RWPE1 (cell line): ENCODE data around the gene ZNF500.
"Not testable (repeated sequence)": the region's sequence is repeated elsewhere in the genome, so short reads cannot be mapped to it uniquely, and the experiment has no call there.

Experiments used
- CTCF ChIA-PET: fragments of 350-600 bp; sonication (Branson Sonifier 250); formaldehyde crosslinking; extraction: SDS; loops from one replicate; lab custom pipeline; 2021; lab: Yijun Ruan, JAX
- POLR2A ChIA-PET: fragments of 400-600 bp; formaldehyde crosslinking; extraction: SDS; loops from one replicate; lab custom pipeline; 2020; ENCODE audit warnings: antibody characterized with exemption; ENCODE audit not compliant: low non-redundant PET; lab: Yijun Ruan, JAX
- DNase-seq: peaks from one replicate; pipeline ENCODE4 v3.0.0; 2012; ENCODE audit warnings: low spot score
- H3K27ac ChIP-seq: fragments of 450-650 bp; 2 replicates; pipeline ENCODE4 v1.5.1; 2017
- TF ChIP-seq, protein P1 (sequence below): fragments of 450-650 bp; conservative IDR thresholded peaks from 2 replicates; pipeline ENCODE4 v1.5.1; 2017; ENCODE audit warnings: low read depth, mild to moderate bottlenecking

ZNF500 gene

DNA sequence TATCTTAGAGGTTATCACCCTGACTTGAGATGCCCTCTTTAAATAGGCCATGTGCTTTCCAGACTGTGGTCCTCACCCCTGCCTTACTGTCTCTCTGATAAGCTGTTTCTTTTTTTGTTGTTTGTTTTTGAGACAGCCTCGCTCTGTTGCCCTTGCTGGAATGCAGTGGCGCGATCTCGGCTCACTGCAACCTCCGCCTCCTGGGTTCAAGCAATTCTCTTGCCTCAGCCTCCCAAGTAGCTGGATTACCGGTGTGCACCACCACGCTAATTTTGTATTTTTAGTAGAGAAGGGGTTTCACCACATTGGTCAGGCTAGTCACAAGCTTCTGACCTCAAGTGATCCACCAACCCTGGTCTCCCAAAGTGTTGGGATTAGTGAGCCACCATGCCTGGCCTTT is 21.9 kb upstream of the ZNF500 start:
- POLR2A ChIA-PET = no interaction called here
- DNase-seq = no peak
- H3K27ac ChIP-seq = no peak overlapping the region
- CTCF ChIA-PET = interaction anchor here (0.6 to 0.7 kb wide), 2 partner anchors 22 to 232 kb away, joined by 3 to 5 read pairs; partner anchors contain the start of gene ZNF500
- TF ChIP-seq, protein P1, sequence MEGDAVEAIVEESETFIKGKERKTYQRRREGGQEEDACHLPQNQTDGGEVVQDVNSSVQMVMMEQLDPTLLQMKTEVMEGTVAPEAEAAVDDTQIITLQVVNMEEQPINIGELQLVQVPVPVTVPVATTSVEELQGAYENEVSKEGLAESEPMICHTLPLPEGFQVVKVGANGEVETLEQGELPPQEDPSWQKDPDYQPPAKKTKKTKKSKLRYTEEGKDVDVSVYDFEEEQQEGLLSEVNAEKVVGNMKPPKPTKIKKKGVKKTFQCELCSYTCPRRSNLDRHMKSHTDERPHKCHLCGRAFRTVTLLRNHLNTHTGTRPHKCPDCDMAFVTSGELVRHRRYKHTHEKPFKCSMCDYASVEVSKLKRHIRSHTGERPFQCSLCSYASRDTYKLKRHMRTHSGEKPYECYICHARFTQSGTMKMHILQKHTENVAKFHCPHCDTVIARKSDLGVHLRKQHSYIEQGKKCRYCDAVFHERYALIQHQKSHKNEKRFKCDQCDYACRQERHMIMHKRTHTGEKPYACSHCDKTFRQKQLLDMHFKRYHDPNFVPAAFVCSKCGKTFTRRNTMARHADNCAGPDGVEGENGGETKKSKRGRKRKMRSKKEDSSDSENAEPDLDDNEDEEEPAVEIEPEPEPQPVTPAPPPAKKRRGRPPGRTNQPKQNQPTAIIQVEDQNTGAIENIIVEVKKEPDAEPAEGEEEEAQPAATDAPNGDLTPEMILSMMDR = no peak

DNA sequence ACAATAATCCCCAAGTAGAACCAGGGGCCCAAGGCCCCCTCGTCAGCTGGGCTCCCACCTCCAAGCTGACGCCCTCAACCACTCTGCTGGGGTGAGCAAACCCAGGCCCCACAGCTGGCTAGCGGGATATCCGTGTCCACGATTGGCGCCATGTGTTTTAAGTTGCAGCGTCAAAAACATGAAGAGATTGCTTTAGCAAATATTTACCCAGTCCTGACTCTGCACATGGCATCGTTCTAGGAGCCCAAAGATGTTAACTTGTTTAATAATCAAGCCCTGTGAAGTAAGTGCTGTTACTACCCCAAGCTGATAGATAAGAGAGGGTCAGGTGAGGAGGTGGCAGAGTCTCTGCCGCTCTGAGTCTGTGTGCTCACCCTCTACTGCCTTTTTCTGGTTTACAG is 21.5 kb upstream of the ZNF500 start:
- no peak for DNase-seq
- ChIA-PET CTCF (interaction anchor here (0.6 to 1.2 kb wide), 3 partner anchors 11 to 233 kb away, joined by 3 to 7 read pairs (median 5); partner anchors contain the start of gene ZNF500), POLR2A (no interaction called here)
- TF ChIP-seq, protein P1 = no peak
- no peak overlapping the region for H3K27ac ChIP-seq

DNA sequence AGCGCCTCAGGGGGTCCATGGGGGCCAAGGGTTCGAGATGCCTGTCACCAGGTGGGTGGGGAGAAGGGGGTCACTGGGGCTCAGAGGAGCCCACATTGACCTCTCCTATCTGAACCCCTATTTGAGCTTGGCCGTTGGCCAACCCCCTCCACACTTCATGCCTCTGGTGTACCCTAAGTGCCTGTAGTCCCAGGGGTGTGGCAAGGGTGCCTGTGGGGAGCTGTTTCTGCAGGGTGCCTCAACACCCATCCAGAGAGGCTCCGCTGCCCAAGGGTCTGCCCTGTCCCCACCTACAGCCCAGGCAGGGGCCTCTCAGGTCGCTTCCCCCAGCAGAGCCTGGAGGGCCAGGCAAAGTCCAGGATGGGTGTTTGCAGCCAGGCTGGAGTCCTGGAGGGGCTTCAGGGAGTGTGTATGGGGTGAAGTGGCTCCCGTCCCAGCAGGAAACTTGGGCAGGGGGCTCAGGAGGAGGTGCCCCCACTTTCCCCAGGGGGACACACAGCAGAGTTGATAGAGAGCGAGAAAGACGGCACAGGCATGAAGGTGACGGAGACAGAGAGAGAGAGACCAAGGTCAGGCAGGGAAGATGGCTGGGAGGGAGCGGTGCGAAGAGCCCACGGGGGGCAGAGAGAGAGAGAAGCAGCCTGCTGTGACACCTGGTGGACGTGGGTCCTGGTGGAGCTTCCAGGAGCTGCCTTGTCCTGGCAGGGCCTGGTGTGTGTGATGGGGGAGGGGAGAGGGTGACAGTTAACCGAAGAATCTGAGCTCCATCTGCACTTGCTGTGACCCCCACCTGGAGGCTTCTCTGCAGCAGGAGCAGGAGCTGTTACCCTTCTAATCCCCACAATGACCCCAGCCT is 20.9 kb upstream of the ZNF500 start, which contains the start of gene SEPTIN12:
Gene SEPTIN12, minus strand, starts transcription at position 719 of the 856 bp plus-strand sequence. Its CDS starts 700 bp downstream, at position 19.
- TF ChIP-seq, protein P1 = no peak
- ChIA-PET CTCF (interaction anchor here (0.5 to 1.2 kb wide), 3 partner anchors 11 to 21 kb away, joined by 3 to 7 read pairs (median 5); partner anchors contain the start of gene ZNF500), POLR2A (no interaction called here)
- DNase-seq = no peak
- peak within 1 kb of the TSS; percentile 15 for H3K27ac ChIP-seq

DNA sequence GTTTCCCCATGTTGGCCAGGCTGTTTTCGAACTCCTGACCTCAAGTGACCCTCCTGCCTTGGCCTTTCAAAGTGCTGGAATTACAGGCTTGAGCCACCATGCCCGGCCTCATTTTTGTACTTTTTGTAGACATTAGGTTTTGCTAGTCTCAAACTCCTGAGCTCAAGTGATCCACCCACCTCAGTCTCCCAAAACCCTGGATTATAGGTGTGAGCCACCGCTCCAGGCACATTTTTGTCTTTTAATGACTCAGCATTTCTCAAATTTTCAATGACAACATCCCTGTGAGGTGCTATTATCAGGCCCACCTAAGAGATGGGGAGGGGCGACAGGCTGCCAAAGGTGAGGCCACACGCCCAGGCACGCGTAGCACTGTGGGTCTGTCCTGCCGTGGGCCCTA is 20.1 kb upstream of the ZNF500 start:
- ChIA-PET POLR2A (no interaction called here), CTCF (interaction anchor here (1.2 kb wide), 1 partner anchor 12 kb away, joined by 7 read pairs; no protein-coding TSS in a partner anchor)
- DNase-seq = no peak
- peak overlapping the region; percentile 15 for H3K27ac ChIP-seq
- TF ChIP-seq, protein P1 = no peak

DNA sequence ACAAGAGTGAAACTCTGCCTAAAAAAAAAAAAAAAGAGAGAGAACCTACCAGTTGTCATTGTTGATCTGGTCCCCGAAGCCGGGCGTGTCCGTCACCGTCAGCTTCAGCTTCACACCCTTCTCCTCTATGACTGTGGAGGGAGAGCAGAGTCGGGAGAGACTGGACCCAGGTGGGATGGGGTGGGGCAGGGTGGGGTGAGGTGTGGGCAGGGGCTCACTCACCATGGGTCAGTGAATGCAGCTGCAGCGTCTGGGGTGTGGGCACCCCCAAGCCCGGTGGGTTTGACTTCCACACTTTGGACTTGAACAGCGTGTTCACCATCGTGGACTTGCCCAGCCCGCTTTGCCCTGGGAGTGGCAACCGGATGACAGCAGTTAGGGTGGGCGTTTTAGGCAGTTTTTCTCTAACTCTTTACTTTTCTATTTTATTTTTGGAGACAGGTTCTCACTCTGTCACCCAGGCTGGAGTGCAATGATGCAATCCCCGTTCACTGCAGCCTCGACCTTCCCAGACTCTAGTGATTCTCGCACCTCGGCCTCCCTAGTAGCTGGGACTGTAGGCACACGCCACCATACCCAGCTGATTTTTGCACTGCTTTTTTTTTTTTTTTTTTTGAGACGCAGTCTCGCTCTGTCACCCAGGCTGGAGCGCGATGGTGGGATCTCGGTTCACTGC is 18.9 kb upstream of the ZNF500 start:
- CTCF ChIA-PET = no interaction called here
- no peak overlapping the region for H3K27ac ChIP-seq
- POLR2A ChIA-PET = interaction anchor here (0.6 kb wide), 1 partner anchor 17 kb away, joined by 5 read pairs; no protein-coding TSS in a partner anchor
- DNase-seq = no peak
- TF ChIP-seq, protein P1 = no peak

DNA sequence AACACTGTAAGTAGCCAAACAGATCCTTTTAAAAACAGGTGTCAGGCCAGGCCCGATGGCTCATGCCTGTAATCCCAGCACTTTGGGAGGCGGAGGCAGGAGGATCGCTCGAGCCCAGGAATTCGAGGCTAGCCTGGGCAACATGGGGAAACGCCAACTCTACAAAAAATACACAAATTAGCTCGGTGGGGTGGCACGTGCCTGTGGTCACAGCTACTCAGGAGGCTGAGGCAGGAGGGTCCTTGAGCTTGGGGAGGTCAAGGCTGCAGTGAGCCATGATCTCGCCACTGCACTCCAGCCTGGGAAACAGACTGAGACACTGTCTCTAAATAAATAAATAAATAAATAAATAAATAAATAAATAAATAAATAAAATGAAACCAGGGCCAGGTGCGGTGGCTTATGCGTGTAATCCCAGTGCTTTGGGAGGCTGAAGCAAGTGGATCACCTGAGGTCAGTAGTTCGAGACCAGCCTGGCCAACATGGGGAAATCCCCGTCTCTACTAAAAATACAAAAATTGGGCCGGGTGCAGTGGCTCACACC is 17.6 kb upstream of the ZNF500 start:
- CTCF ChIA-PET = not testable (repeated sequence)

More for the DNA sequence above, 17.6 kb upstream of the ZNF500 start:
- H3K27ac ChIP-seq, DNase-seq: not testable (repeated sequence)
- POLR2A ChIA-PET = interaction anchor here (0.7 kb wide), 1 partner anchor 82 kb away, joined by 4 read pairs; no protein-coding TSS in a partner anchor
